Measurements from ENCODE around the gene GRK5. TPM values are rescaled to one million over a fixed set of nuclear protein-coding genes. Genes with fewer than 3 reads are reported as not detected.

The GRK5 gene
- total RNA-seq, 1 experiment from 2014 or later = 58.2 TPM

- BruUV-seq (replicated peaks) = no TSS peak
- DNase-seq (ENCODE audit: low spot score) = no peak
- Histone ChIP-seq H3K27ac (ENCODE audit: low read depth, low read length, poor library complexity, severe bottlenecking) (peak overlapping the region; percentile 53), H3K36me3 (ENCODE audit: insufficient read depth, low read length, poor library complexity, severe bottlenecking) (no peaks in the 10 kb centered on the region), H3K27me3 (replicated peaks; ENCODE audit: insufficient read depth, low read depth, low read length, poor library complexity) (no peaks in the 10 kb centered on the region), H3K9me3 (ENCODE audit: low read depth, low read length, poor library complexity, severe bottlenecking) (no peaks in the 10 kb centered on the region), H3K4me3 (ENCODE audit: low read depth, low read length, poor library complexity, severe bottlenecking) (no peak overlapping the region), H3K4me1 (ENCODE audit: insufficient read depth, low read length, poor library complexity, severe bottlenecking) (peaks cover 12% of the 10 kb centered on the region)
- ChIA-PET CTCF (no interaction called here), POLR2A (ENCODE audit: low non-redundant PET) (no interaction called here)
- TF ChIP-seq CTCF (conservative IDR thresholded peaks at IDR 0.05; ENCODE audit: low read depth, low read length) = no peak
- no peak for TF ChIP-seq EZH2 (IDR thresholded peaks at IDR 0.05; ENCODE audit: borderline replicate concordance, low read depth, low read length, poor library complexity, severe bottlenecking)
- intact Hi-C loops (cut with micrococcal nuclease; ENCODE audit: unreplicated experiment) = no loop called here
Measured at GRCh38 chr10:119396008-119396708, 188.8 kb downstream of the GRK5 start.

- intact Hi-C loops (cut with micrococcal nuclease; ENCODE audit: unreplicated experiment) = no loop called here
- CTCF ChIA-PET = no interaction called here
- no TSS peak for BruUV-seq (replicated peaks)
- no peak for TF ChIP-seq EZH2 (IDR thresholded peaks at IDR 0.05; ENCODE audit: borderline replicate concordance, low read depth, low read length, poor library complexity, severe bottlenecking)
- no peak for TF ChIP-seq CTCF (conservative IDR thresholded peaks at IDR 0.05; ENCODE audit: low read depth, low read length)
- H3K9me3 ChIP-seq (ENCODE audit: low read depth, low read length, poor library complexity, severe bottlenecking) = no peaks in the 10 kb centered on the region
- H3K4me3 ChIP-seq (ENCODE audit: low read depth, low read length, poor library complexity, severe bottlenecking) = no peak overlapping the region
- POLR2A ChIA-PET (ENCODE audit: low non-redundant PET) = no interaction called here
- no peaks in the 10 kb centered on the region for H3K27me3 ChIP-seq (replicated peaks; ENCODE audit: insufficient read depth, low read depth, low read length, poor library complexity)
- H3K36me3 ChIP-seq (ENCODE audit: insufficient read depth, low read length, poor library complexity, severe bottlenecking) = no peaks in the 10 kb centered on the region
- H3K27ac ChIP-seq (ENCODE audit: low read depth, low read length, poor library complexity, severe bottlenecking) = no peak overlapping the region
- H3K4me1 ChIP-seq (ENCODE audit: insufficient read depth, low read length, poor library complexity, severe bottlenecking) = peaks cover 8% of the 10 kb centered on the region
- no peak for DNase-seq (ENCODE audit: low spot score)
Measured at GRCh38 chr10:119396709-119397071, 189.3 kb downstream of the GRK5 start.

DNA sequence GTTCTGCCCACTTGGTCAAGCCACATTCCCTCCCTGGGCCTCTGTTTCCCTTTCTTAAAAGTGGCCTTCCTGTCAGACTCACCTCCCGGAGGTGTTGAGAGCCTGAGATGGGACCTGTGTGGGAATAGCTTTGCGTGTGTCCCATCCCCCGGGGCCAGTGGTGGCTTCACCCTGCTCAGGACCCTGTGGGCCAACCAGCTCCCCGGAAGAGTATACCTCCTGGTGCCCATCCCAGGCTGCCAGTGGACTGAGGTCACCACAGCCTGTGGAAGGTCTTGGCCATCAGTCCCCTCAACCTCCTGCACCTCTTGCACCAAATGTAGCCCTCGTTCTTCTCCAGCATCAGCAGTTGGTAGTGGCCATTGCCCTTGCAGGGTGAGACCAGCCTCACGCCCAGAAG, 190.0 kb downstream of the GRK5 start:
- TF ChIP-seq CTCF (conservative IDR thresholded peaks at IDR 0.05; ENCODE audit: low read depth, low read length) (no peak), EZH2 (IDR thresholded peaks at IDR 0.05; ENCODE audit: borderline replicate concordance, low read depth, low read length, poor library complexity, severe bottlenecking) (no peak)
- Histone ChIP-seq H3K27me3 (replicated peaks; ENCODE audit: insufficient read depth, low read depth, low read length, poor library complexity) (no peaks in the 10 kb centered on the region), H3K4me3 (ENCODE audit: low read depth, low read length, poor library complexity, severe bottlenecking) (no peak overlapping the region), H3K4me1 (ENCODE audit: insufficient read depth, low read length, poor library complexity, severe bottlenecking) (peaks cover 5% of the 10 kb centered on the region), H3K36me3 (ENCODE audit: insufficient read depth, low read length, poor library complexity, severe bottlenecking) (no peaks in the 10 kb centered on the region), H3K27ac (ENCODE audit: low read depth, low read length, poor library complexity, severe bottlenecking) (no peak overlapping the region), H3K9me3 (ENCODE audit: low read depth, low read length, poor library complexity, severe bottlenecking) (no peaks in the 10 kb centered on the region)
- intact Hi-C loops (cut with micrococcal nuclease; ENCODE audit: unreplicated experiment) = no loop called here
- DNase-seq (ENCODE audit: low spot score) = no peak
- CTCF ChIA-PET = no interaction called here
- POLR2A ChIA-PET (ENCODE audit: low non-redundant PET) = no interaction called here
- no TSS peak for BruUV-seq (replicated peaks)
